Measurements from ENCODE around the gene AKR7A2.
A peak's percentile ranks its signal among the peaks of the same experiment; 100 is the strongest.
"Not testable (repeated sequence)": the region's sequence is repeated elsewhere in the genome, so short reads cannot be mapped to it uniquely, and the experiment has no call there.

AKR7A2 gene

DNA sequence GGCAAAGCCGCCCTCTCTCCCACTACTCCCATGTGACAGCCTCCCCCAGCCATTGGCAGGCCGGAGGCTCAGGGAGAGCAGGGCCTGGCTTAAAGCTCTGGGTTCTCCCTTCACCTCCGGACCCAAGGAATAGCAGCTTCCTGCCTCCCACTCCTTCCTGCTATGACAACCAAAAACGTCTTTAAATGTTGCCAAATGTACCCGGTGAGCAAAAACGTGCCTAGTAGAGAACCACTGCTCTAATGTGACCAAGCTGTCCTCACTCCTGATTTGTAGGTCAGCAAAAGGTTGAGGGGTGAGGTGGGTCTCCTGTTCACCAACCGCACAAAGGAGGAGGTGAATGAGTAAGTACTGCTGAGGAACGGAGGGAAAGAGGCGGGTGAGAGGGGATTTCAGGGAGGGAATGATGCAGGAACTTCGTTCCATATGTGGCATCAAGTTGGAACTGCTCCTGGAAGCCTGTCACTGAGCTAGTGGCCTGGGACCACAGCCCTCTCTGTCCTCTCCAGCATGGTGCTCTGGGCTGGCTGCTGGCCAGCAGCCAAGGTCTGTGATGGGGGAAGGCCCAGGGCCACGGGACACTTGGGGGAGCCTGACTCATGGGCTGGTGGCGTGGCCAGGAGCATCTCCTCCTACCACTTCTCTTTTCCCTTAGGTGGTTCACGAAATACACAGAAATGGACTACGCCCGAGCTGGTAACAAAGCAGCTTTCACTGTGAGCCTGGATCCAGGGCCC, 54.6 kb downstream of the AKR7A2 start:
- DNase-seq = peak; percentile 27

DNA sequence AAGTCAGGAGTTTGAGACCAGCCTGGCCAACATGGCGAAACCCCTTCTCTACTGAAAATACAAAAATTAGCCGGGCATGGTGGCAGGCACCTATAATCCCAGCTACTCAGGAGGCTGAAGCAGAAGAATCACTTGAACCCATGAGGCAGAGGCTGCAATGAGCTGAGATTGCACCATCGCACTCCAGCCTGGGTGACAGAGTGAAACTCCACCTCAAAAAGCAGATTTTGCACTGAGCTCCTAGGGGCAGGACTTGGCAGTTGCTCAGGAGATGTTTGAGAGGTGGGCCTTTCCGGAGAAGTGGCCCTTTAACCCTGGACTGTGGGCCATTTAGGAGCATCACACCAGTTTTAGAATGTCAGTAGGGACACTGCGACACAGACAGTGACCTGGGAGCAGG, 55.6 kb downstream of the AKR7A2 start:
- DNase-seq = not testable (repeated sequence)

DNA sequence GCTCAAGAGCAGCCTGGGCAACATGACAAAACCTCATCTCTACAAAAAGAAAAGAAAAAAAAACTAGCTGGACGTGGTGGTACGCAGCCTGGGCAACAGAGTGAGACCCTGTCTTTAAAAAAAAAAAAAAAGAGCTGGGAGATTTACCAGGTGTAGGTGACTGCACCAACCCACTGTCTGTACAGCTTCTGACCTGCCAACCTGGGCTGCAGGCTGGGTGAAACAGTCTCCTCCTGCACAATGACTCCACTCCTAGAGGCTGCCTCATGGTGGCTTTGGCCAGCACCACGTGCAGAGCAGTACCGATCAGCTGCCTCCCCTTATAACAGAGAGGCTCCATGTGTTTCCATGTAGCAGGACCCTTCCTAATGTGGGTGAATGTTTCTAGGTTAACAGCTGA, 56.7 kb downstream of the AKR7A2 start:
- DNase-seq = no peak

DNA sequence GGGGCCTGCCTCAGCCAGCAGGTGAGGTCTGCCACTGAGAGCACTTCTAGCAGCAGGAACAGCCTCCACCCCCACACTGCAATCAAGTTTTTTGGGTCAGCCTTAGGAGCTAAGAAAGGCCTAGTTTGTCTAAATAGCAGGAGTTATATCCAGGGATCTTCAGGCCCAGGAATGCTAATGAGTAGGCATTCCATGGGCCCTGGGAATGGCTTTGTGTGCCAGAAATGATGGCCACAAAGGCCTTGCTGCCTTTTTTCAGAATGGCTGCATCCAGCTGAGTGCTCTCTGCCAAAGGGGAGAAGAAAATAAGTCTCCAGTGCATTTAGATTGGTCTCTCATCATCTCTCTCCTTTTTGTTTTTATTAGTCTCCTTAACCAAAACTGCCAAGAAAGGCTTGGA, 57.5 kb downstream of the AKR7A2 start:
- DNase-seq = no peak

All from activated CD4-positive, alpha-beta T cell treated with anti-CD3 and anti-CD28 coated beads, Interleukin-2, Interleukin-6, amounts not matched to agents 100 ng/mL and 50 ng/mL, durations not matched to agents 16 hours and 8 hours (primary cell).